Fibroblast of skin of right quadriceps (primary cell): ENCODE measurements around the gene CERS5.
A peak's percentile ranks its signal among the peaks of the same experiment; 100 is the strongest.

Experiments
- DNase-seq: peaks from one replicate; pipeline ENCODE4 v3.0.0-alpha.2; 2013

CERS5 gene

DNA sequence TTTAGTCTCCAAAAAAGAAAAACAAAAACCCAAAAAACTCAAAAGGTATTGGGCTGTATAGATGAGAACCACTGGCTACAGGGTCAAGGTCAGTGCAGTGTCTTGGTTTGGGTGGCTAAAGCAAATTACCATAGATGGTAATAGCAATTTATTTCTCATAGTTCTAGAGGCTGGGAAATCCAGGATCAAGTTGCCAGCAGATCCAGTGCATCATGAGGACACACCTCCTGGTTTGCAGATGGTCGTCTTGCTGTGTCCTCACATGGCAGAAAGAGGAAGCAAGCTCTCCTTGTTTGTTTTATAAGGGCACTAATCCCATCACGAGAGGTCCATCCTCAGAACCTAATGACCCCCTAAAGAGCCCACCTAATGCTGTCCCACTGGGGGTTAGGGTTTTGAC lies 44.0 kb downstream of the CERS5 start:
- DNase-seq = no peak

DNA sequence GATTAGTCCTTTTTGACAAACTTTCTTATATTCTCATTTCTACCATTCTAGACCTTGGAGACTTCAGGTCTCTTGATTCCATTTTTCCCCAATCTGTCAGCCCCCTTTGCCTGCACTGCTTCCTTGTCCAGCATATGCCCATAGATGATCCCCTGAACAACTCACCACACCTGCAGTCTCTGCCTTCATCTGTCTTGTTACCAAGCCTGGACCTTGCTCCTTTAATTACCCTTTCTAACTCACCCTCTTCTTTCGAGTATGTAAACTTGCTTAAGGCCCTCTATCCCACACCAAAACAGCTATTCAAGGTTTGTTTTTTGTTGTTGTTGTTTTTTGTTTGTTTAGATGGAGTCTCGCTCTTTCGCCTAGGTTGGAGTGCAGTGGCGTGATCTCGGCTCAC lies 45.5 kb downstream of the CERS5 start:
- DNase-seq = no peak

DNA sequence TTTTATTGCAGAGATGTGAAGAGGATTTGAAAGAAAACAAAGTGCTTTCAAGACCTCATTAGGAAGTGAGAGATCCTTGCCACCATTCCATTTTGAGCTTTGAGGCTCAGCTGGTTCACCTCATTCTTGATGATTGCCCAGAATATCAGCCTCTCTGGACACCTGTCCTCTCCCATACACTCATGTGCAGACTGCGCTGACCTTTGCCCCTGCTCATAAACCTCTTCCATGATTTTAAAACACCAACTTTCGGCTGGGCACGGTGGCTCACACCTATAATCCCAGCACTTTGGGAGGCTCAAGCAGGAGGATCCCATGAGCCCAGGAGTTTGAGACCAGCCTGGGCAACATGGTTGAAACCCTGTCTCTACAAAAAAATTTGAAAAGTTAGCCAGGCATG lies 46.2 kb downstream of the CERS5 start:
- DNase-seq = no peak

DNA sequence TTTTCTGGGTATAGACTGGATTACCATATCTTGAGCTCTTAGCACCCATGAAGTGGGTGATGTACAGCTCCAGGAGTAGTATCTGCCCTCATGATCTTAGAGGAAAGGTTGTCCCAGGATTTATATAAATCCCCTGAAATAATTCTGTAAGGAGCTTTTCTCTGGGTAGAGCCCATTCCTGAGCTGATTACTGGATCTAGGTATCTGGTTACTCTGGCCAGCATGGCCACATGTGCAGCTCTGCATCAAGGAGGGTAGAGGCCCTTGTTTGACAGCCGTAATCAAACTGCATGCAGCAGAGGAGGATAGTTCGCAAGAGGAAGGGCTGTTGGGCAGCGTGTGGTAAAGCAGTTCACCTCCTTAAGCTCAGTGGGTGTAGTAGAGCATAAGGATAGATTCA lies 46.6 kb downstream of the CERS5 start:
- DNase-seq = no peak

DNA sequence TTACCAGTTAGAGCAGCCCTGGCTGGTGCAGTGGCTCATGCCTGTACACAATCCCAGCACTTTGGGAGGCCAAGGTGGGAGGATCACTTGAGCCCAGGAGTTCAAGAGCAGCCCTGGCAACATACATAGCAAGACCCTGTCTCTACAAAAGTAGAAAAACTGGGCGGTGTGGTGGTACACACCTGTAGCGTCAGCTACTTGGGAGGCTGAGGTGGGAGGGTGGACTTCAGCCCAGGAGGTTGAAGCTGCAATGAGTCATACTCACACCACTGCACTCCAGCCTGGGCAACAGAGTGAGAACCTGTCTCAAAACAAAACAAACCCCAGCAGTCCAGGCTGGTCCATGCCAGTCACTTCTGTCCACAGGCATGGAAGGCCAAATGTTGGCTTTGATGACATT lies 47.8 kb downstream of the CERS5 start:
- no peak for DNase-seq

DNA sequence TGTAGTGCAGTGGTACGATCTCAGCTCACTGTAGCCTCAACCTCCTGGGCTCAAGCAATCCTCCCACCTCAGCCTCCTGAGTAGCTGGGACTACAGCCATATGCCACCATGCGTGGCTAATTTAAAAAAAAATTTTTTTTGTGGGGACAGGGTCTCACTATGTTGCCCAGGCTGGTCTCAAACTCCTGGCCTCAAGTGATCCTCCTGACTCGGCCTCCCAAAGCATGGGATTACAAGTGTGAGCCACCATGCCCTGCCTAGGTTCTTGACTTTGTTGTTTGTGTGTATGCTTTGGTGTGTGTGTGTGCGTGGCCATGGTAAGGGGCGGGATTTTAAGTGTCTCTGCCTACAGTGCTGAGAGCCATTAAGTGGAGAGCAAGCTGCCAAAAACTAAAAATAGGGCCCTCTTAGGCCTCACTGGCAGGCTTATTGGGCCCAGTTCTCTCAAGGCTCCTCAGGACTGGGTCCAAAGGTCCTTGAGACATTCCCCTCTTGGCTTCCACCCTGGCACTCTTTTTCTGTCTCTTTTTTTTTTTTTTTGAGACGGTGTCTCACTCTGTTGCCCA lies 50.0 kb downstream of the CERS5 start:
- no peak for DNase-seq

DNA sequence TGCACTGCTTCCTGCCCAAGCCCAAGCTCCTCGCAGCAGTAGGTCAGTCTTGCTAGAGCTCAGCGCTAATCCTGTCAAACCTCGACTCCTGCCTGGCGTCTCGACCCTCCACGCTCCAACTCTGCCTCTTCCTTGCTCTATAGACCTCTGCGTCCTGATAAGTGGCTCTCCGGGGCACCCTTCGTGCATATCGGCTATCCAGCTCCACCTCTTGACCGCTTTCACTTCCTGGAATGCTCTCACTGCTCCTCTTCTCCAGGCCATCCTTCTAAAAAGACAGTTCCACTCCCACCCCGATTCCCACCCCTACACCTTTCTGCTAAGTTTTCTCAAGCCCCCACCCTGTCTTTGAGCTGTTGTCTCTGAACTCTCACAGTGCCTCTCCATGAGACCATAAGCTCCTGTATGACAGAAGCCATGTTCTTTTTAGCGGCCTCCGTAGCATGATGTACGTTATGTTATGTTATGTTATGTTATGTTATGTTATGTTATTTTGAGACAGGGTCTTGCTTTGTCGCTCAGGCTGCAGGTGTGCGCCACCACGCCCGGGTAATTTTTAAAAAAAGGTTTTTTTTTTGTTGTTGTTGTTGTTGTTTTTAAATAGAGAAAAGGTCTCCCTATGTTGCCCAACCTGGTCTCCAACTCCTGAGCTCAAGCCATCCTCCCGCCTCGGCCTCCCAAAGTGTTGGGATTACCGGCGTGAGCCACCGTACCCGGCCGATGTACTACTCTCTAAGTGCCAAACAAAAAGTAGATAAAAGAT lies 54.5 kb downstream of the CERS5 start:
- no peak for DNase-seq

DNA sequence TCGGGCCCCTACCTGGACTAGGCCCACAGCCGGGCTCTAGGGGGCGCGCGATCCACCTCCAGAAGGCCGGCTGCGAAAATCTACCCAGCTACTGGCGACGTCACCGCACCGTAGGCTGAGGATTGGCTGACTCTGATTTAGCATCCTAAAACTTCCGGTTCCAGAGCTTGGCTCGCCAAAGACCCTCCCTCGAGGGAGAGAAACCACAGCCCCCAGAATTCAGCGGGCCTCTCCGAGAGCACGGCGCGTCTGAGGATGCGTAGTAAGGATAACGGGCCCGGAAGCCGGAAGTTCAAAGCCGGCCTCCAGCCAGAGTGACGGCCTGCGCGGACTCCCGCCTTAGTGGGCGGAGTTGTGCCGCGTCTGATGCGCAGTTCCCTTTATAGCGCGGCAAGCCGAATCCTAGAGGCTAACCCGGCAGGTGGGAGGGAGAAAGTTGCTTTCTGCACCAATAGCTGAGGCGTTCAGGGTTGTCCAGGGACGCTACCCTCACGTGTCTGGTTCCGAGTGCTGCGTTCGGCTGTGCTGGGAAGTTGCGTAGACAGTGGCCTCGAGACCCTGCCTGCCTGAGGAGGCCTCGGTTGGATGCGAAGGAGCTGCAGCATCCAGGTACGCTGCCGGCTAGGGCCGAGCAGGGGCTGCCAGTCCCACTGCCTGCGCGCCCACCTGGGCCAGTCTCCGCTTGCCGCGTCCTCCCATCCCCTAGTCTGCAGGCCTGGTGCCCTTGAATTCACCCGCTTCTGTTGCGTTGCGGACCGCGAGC lies 55.3 kb downstream of the CERS5 start, which contains the start of gene COX14:
Gene COX14, plus strand, starts transcription at position 544 of the 763 bp plus-strand sequence. CDS start 7,808 bp downstream, outside the sequence.
- peak; percentile 100 for DNase-seq

DNA sequence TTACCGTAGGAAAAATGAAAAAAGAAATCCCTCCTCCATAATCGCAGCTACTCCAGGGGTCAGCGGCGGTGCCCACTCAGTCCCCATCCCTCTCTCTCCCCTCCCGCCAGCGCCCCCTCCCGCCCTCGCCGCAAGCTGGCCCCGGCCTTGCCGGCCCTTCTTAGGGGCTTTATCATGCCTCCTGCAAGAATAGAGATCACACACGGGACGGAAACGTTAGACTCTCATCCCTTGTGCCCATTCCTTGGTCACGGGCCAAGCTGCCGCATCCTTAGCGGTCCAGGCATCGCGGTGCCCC lies 55.8 kb downstream of the CERS5 start:
- no peak for DNase-seq

DNA sequence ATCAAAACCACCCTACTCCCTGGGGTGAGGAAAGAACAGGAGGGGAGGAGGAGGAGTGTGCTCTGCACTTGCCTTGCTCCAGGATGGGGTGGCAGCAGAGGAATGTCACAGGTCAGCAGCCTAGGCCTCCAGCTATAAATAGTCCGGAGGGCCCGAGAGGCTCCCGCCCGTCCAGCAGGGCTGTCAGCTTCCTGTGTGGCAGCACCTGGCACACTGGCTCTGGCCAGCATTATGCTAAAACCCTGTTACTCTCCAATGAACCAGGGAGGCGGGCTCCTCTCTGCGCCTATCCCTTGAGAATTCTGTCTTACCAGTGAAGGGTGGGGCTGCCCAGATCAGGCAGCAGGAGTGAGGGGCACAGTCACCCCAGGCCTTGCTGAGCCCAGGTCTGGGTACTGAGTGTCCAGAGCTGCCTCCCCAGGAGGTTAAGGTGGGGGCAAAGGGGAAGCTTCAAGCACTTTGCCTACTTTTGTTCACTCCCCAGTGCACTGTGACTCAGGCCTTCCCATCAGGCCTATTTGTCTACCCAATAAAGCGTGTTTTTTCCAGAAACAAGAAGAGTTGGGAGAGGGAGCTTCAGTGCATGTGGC lies 56.3 kb downstream of the CERS5 start:
- DNase-seq = peak; percentile 27

DNA sequence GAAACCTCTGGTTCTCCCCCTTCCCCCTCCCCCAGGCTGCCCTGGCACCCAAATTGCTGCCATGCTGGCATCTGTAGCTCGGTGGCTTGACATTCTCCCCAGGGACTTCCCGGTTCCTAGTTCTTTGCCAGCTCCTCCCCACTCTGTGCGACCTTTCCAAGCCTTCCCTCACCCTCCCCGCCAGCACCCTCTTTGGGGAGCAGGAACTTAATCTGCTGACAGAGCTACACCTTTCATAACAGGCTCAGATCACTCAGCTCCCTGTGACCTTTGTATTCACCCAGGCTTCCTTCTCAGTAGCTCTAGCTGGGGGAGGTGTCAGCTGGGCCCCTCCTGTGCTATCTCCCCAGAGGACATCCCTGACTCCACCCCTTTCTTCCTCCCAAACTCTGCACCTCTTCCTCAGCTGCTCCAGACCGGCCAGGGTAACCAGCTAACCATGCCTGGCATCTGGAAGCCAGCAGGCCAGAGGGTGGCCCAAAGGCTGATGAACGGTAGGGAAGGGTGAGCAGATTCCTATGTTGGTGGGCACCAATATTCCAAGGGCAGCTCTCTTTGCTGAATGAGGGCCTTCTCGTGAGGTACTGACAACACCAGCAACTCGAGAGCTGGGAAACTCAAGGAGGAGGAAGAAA lies 56.9 kb downstream of the CERS5 start:
- no peak for DNase-seq

DNA sequence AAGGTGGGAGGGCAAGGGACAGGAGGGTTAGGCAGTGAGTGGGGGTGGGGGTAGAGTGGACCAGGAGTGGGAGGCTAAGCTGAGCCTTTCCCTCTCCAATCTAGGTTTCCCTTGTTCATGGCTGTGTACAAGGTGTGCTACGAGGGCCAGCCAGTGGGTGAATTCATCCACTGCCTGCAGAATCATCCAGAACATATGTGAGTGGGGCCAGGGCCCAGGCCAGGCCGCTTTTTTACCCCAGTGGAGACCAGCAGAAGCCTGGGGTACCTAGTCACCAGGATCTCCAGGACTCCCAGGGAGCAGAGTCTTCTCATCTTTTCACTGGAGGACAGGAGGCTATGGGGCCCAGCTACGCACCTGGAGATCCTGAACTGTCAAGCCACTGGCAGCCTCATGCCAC lies 57.9 kb downstream of the CERS5 start:
- no peak for DNase-seq

DNA sequence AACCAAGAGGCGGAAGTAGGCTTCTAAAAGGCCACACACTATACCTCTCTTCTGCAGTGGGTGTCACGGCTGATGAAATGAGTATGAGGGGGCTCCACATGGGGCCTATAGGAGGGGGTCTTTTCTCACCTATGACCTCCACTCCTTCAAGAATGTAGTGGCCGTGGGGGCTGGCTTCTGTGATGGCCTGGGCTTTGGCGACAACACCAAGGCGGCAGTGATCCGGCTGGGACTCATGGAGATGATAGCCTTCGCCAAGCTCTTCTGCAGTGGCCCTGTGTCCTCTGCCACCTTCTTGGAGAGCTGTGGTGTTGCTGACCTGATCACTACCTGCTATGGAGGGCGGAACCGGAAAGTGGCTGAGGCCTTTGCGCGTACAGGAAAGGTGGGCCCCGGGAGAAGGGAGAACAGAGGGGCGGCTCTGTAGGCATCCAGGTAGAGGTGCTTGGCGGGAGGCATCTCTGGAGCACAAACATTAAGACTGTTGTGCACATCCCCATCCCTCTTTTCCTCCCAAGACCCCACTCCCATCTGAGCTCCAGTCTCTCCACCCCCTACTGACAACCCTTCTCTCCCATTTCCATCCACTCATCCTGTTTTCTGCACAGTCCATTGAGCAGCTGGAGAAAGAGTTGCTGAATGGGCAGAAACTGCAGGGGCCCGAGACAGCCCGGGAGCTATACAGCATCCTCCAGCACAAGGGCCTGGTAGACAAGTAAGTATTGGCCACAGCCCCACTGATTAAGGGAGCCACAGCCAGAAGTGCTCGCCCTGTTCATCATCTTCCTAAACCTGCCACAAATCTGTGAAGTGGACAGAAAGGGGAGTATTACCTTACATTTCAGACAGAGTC lies 59.5 kb downstream of the CERS5 start:
- no peak for DNase-seq

DNA sequence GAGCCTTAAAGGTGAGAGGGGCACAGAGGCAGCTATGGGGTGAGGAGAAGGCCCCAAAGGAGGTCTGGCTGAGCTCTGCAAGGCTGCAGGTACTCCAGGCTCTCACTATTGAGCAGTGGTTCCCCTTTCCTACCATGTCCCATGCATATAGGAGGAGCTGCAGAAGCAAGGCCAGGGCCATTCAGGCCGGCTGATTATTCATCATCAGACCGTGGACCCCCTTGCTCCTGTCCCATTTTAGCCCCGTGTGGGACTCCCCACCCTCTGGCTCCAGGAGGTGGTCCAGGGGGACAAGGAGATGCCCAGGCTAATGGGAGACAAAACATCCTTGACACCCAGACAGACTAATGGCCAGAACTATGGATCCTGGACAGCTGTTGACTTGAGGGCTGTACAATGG lies 60.3 kb downstream of the CERS5 start:
- DNase-seq = no peak

DNA sequence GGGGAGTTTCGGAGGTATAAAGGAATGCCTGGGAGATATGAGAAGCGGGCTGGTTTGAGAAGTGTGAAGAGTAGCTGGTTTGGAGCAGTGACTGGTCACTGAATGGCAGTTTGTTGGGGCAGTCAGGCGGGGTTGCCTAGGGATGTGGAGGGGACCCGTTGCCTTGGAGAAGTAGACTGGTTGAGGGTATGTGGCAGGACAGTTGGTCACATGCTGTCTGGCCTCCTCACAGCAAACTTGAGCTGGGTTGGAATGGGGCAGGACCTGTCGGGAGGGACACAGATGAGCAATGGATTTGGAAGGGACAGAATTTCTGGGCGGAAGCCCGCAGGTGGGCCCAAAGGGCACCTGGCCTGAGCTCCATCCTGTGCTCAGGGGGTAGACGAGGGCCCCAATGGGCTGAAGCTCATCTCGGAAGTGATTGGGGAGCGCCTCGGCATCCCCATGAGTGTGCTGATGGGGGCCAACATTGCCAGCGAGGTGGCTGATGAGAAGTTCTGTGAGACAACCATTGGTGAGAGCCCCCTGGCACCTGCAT lies 61.2 kb downstream of the CERS5 start:
- no peak for DNase-seq

DNA sequence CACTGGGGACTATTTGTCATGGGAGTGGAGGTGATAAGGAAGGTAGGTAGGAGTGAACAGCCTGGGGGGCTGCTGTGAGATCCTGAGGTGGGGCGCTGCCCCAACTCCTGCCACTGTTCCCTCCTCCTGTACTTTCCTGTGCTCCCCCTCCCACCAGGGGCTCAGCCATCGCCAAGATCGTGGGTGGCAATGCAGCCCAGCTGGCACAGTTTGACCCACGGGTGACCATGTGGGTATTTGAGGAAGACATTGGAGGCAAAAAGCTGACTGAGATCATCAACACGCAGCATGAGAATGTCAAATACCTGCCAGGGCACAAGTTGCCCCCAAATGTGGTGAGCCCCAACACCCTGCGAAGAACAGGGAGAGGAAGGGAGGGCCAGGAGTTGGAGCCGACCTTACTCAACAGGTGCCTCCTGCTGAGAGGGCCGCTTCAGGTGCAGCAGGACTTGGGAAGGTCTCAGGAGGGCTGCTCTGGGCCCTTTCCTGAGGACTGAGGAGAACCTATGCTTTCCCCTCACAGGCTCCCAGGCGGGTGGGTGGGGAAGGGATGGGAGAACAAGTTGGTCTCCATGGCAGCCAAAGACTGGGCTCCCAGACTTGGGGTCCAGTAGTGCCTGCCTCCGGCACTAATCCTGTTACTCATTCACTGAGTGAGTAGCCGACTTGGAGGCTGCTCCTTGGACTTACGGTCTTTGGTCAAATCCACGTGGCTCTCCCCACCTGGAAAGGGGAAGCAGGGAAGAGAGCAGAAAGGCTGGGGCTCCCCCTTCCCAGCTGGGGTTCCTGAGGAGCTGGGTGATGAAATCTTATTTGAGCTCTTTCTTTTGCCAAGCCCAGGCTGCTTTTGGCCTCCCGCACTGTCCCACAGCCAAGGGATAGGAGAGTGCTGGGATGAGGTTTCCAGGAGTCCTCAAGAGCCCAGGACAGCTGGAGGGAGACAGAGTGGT lies 62.5 kb downstream of the CERS5 start:
- DNase-seq = no peak

DNA sequence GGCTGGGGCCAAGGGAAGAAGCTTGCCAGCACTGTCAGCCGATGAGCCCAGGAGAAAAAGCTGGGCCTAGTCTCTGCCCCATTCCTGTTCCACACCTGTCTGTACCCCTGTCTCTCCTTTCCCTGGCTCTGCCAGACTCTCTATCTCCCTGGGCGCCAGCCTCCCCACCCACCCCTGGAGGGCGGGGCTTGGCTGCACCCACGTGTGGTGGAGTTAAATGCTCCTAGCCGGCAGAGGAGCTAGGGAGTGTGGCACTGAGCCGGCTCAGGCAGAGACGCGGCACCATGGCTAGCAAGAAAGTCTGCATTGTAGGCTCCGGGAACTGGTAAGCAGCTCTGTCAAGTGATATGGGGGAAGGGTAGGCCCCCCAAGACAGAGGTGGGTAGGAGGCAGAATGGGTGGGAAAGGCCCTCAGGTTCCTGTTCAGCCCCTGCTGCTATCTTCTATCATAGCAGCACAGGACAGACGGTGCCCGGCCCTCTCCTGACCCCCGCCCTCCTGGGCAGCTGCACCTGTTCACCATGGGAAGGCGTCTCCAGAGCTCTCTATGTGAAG lies 63.3 kb downstream of the CERS5 start, which contains the start of gene GPD1:
Gene GPD1, plus strand, starts transcription at position 242 of the 555 bp plus-strand sequence. Its CDS starts 43 bp downstream, at position 285.
- no peak for DNase-seq

DNA sequence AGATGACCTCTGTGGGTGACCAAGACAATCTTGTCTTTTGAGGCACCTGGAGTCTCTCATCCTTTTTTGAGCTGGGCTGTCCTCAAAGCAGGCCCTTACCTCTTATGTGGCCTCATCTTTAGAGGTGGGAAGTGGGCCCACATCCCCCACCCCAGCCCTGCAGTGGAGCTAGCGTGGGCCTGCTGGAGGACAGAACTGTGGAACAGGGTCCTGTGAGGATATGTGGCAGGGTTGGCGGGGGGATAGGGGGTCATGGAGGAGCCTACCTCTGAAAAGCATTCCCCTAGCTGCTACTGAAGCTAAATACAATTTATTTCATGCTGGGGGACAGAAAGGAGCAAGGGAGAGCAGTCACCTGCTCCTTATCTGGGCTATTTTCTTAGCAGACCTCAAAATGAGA lies 63.8 kb downstream of the CERS5 start:
- no peak for DNase-seq

DNA sequence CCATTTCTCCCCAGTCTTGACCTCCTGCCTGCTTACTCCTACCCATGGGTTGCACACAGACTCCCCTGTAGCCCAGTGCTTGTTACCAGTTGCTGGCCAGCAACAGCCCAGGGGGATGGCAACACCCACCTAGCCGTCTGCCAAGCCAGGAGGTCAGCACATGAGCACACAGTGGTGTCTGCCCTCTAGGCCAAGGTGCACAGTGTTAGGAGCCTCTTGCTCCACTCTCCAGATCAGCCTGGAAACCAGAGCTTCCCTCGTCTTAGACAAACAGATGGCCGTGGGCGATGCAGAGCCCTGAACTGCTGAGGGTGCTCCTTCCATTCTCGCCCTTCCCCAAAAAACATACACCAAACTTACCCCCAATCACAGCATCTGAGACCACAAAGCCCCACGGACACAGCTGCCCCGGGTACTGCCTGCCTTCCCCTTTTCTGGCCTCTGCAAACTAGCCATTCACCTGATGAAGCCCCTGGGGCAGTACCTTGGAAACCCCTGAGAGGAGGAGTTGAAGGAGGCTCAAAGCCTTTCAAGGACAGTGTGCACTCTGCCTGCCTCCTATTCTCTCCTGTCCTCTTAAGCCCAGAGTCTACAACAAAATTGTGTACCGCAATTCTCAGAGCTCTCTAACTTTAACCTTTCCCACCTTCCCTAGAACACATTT lies 64.4 kb downstream of the CERS5 start:
- DNase-seq = no peak

DNA sequence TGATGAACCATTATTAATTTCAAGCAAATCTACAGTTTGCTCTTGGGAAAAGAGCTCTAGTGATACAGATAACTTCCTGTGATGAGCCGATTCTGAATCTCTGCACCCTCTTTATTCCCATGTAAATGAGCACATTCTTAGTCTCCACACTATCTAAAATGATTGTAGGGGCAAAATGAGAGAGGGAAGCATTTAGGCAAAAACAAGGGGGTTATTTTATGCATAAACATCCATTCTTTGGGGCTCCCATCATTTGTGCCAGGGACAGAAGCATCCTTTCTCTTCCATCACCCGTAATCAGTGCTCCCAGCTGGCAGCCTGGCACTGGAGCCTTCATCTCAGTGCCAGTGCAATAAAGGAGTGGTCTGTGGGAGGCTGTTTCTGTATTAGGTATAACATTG lies 65.0 kb downstream of the CERS5 start:
- no peak for DNase-seq
